BJ (cell line): ENCODE data around the gene GSPT1. TPM values are rescaled to one million over a fixed set of nuclear protein-coding genes. Genes with fewer than 3 reads are reported as not detected.

Experiments
- CTCF ChIA-PET: fragments of 350-600 bp; formaldehyde crosslinking; extraction: SDS; loops from one replicate; lab custom pipeline; 2021; ENCODE audit warnings: antibody characterized with exemption, inconsistent platforms; lab: Yijun Ruan, JAX
- POLR2A ChIA-PET: fragments of 300-600 bp; sonication (Branson Sonifier 250); formaldehyde crosslinking; extraction: SDS; loops from one replicate; lab custom pipeline; 2021; ENCODE audit warnings: antibody characterized with exemption; lab: Charles Lee
- DNase-seq: peaks from one replicate; pipeline ENCODE4 v3.0.0-alpha.2; 2011; ENCODE audit warnings: low read depth
- H3K27me3 ChIP-seq: 2 replicates; pipeline ENCODE4 v1.6.0; 2011; ENCODE audit warnings: low read length; ENCODE audit not compliant: control insufficient read depth, insufficient read depth
- H3K36me3 ChIP-seq: 2 replicates; pipeline ENCODE4 v1.5.1; 2011; ENCODE audit warnings: low read length; ENCODE audit not compliant: control insufficient read depth, insufficient read depth
- H3K4me3 ChIP-seq: 2 replicates; pipeline ENCODE4 v1.5.1; 2011; ENCODE audit warnings: low read depth, mild to moderate bottlenecking, control low read depth, low read length
- CTCF ChIP-seq: IDR thresholded peaks from 2 replicates; pipeline ENCODE4 v1.5.1; 2011; ENCODE audit warnings: low read depth, mild to moderate bottlenecking, control low read depth, inconsistent platforms, low read length, moderate library complexity; ENCODE audit not compliant: insufficient read depth
- polyA plus RNA-seq: library from polyadenylated mRNA; depleted of rRNA; stranded (reverse); fragments of >200 nt; gene quantifications from 2 replicates; pipeline ENCODE4 v1.2.3, GENCODE V29; 2011

The GSPT1 gene
- polyA plus RNA-seq, 1 experiment = 39.3 TPM

- Histone ChIP-seq H3K4me3 (peak overlapping the region; percentile 89), H3K27me3 (no peaks in the 10 kb centered on the region), H3K36me3 (peaks cover 5% of the 10 kb centered on the region)
- CTCF ChIA-PET = no interaction called here
- no peak for DNase-seq
- no peak for TF ChIP-seq CTCF
- POLR2A ChIA-PET = interaction anchor here (0.7 kb wide), 1 partner anchor 54 kb away, joined by 3 read pairs; no protein-coding TSS in a partner anchor
Measured at GRCh38 chr16:11852092-11852809, 63.5 kb downstream of the GSPT1 start.

GRCh38 chr16:11851294-11852091, 64.3 kb downstream of the GSPT1 start, which contains the start of gene RSL1D1:
Gene RSL1D1, minus strand, starts transcription at chr16:11851542. Its CDS starts 30 bp downstream, at chr16:11851512.
- POLR2A ChIA-PET = interaction anchor here (0.7 kb wide), 1 partner anchor 53 kb away, joined by 3 read pairs; no protein-coding TSS in a partner anchor
- Histone ChIP-seq H3K27me3 (no peaks in the 10 kb centered on the region), H3K36me3 (peaks cover 7% of the 10 kb centered on the region), H3K4me3 (peak within 1 kb of the TSS; percentile 89)
- DNase-seq = peak; percentile 51
- TF ChIP-seq CTCF = no peak
- CTCF ChIA-PET = no interaction called here

- H3K4me3 ChIP-seq = no peak overlapping the region
- ChIA-PET POLR2A (no interaction called here), CTCF (interaction anchor here (0.6 to 0.9 kb wide), 2 partner anchors 13 to 52 kb away, joined by 3 to 4 read pairs; partner anchors contain the start of gene ZC3H7A)
- H3K27me3 ChIP-seq = no peaks in the 10 kb centered on the region
- no peak for TF ChIP-seq CTCF
- DNase-seq = no peak
- H3K36me3 ChIP-seq = peaks cover 25% of the 10 kb centered on the region
Measured at GRCh38 chr16:11848842-11849241, 66.9 kb downstream of the GSPT1 start.

GRCh38 chr16:11844499-11844898, 71.3 kb downstream of the GSPT1 start:
- H3K27me3 ChIP-seq = no peaks in the 10 kb centered on the region
- TF ChIP-seq CTCF = no peak
- no peak overlapping the region for H3K4me3 ChIP-seq
- ChIA-PET POLR2A (no interaction called here), CTCF (no interaction called here)
- peaks cover 29% of the 10 kb centered on the region for H3K36me3 ChIP-seq
- DNase-seq = no peak

- TF ChIP-seq CTCF = no peak
- H3K4me3 ChIP-seq = no peak overlapping the region
- H3K27me3 ChIP-seq = no peaks in the 10 kb centered on the region
- DNase-seq = no peak
- CTCF ChIA-PET = no interaction called here
- peaks cover 29% of the 10 kb centered on the region for H3K36me3 ChIP-seq
- POLR2A ChIA-PET = no interaction called here
Measured at GRCh38 chr16:11843861-11844260, 71.9 kb downstream of the GSPT1 start.
